SK-N-SH (cell line): ENCODE measurements around the gene CSNK2A1.

Source experiments
- CHD2 ChIP-seq: fragments of 150-350 bp; IDR thresholded peaks from 2 replicates; pipeline ENCODE4 v1.6.1; 2018; ENCODE audit warnings: low read length; ENCODE audit not compliant: partially characterized antibody
- CTCF ChIP-seq: fragments of 200-600 bp; sonication (generic); IDR thresholded peaks from 2 replicates; pipeline ENCODE4 v1.6.1; 2017; ENCODE audit warnings: antibody characterized with exemption, mild to moderate bottlenecking, moderate library complexity
- FOXM1 ChIP-seq: IDR thresholded peaks from 2 replicates; pipeline ENCODE4 v1.4.0; 2012; ENCODE audit warnings: low read depth, mild to moderate bottlenecking
- JUND ChIP-seq: IDR thresholded peaks from 2 replicates; pipeline ENCODE4 v1.4.0; 2012
- RFX5 ChIP-seq: IDR thresholded peaks from 2 replicates; pipeline ENCODE4 v1.6.1; 2012; ENCODE audit warnings: mild to moderate bottlenecking, improper control_type of control experiment, low read length
- SIN3A ChIP-seq: IDR thresholded peaks from 2 replicates; pipeline ENCODE4 v1.6.1; 2012; ENCODE audit warnings: low read depth, mild to moderate bottlenecking, low read length, moderate library complexity, borderline replicate concordance
- TF ChIP-seq, protein P1 (sequence below): IDR thresholded peaks from 2 replicates; pipeline ENCODE4 v1.6.1; 2012; ENCODE audit warnings: mild to moderate bottlenecking, low read depth, low read length, moderate library complexity

GRCh38 chr20:461254-462198 lies 82.1 kb downstream of the CSNK2A1 start:
- TF ChIP-seq SIN3A (no peak), FOXM1 (no peak), CHD2 (no peak), CTCF (no peak), RFX5 (no peak), JUND (no peak)
- TF ChIP-seq, protein P1, sequence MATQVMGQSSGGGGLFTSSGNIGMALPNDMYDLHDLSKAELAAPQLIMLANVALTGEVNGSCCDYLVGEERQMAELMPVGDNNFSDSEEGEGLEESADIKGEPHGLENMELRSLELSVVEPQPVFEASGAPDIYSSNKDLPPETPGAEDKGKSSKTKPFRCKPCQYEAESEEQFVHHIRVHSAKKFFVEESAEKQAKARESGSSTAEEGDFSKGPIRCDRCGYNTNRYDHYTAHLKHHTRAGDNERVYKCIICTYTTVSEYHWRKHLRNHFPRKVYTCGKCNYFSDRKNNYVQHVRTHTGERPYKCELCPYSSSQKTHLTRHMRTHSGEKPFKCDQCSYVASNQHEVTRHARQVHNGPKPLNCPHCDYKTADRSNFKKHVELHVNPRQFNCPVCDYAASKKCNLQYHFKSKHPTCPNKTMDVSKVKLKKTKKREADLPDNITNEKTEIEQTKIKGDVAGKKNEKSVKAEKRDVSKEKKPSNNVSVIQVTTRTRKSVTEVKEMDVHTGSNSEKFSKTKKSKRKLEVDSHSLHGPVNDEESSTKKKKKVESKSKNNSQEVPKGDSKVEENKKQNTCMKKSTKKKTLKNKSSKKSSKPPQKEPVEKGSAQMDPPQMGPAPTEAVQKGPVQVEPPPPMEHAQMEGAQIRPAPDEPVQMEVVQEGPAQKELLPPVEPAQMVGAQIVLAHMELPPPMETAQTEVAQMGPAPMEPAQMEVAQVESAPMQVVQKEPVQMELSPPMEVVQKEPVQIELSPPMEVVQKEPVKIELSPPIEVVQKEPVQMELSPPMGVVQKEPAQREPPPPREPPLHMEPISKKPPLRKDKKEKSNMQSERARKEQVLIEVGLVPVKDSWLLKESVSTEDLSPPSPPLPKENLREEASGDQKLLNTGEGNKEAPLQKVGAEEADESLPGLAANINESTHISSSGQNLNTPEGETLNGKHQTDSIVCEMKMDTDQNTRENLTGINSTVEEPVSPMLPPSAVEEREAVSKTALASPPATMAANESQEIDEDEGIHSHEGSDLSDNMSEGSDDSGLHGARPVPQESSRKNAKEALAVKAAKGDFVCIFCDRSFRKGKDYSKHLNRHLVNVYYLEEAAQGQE = no peak
